WTC11 (cell line): ENCODE data around the gene FXN. TPM values are rescaled to one million over a fixed set of nuclear protein-coding genes. Genes with fewer than 3 reads are reported as not detected.

Source experiments
- ATAC-seq: fragments of 200-7000 bp; cut with Tn5 transposase; 2 replicates; pipeline ENCODE4 v1.10.0; 2021; ENCODE audit warnings: mild to moderate bottlenecking, moderate library complexity
- CTCF ChIA-PET: fragments of 300-600 bp; sonication (Branson Sonifier 250); formaldehyde crosslinking; loops from one replicate; lab custom pipeline; 2021; ENCODE audit warnings: antibody characterized with exemption; lab: Charles Lee
- POLR2A ChIA-PET: fragments of 350-600 bp; sonication (Branson Sonifier 250); formaldehyde crosslinking; loops from one replicate; lab custom pipeline; 2021; ENCODE audit warnings: antibody characterized with exemption; lab: Charles Lee
- DNase-seq: peaks from one replicate; pipeline ENCODE4 v3.0.0; 2021; ENCODE audit warnings: low spot score
- H3K27ac Mint-ChIP-seq: 2 replicates; pipeline ENCODE4 v1.8.0; 2021; ENCODE audit warnings: mixed read lengths
- H3K27me3 Mint-ChIP-seq: 2 replicates; pipeline ENCODE4 v1.8.0; 2021; ENCODE audit warnings: low read depth, mild to moderate bottlenecking, moderate library complexity, mixed read lengths
- H3K36me3 Mint-ChIP-seq: 2 replicates; pipeline ENCODE4 v1.8.0; 2021; ENCODE audit warnings: mixed read lengths
- H3K4me1 Mint-ChIP-seq: 2 replicates; pipeline ENCODE4 v1.8.0; 2022; ENCODE audit warnings: mixed read lengths
- H3K4me3 Mint-ChIP-seq: 2 replicates; pipeline ENCODE4 v1.8.0; 2021; ENCODE audit warnings: mild to moderate bottlenecking, moderate library complexity, mixed read lengths
- H3K9me3 Mint-ChIP-seq: 2 replicates; pipeline ENCODE4 v1.8.0; 2021; ENCODE audit warnings: mixed read lengths
- AFF4 ChIP-seq: sonication (generic); formaldehyde crosslinking; IDR thresholded peaks from 2 replicates; pipeline ENCODE4 v1.8.1; 2023; ENCODE audit warnings: mild to moderate bottlenecking, missing genetic modification reagents, borderline replicate concordance
- ATF2 ChIP-seq: sonication (generic); formaldehyde crosslinking; IDR thresholded peaks from 2 replicates; pipeline ENCODE4 v1.8.1; 2022; ENCODE audit warnings: low read depth, missing genetic modification reagents, borderline replicate concordance
- ELF4 ChIP-seq: sonication (generic); formaldehyde crosslinking; IDR thresholded peaks from 2 replicates; pipeline ENCODE4 v1.8.1; 2022; ENCODE audit warnings: low read depth, mild to moderate bottlenecking, moderate library complexity, missing genetic modification reagents
- ETV6 ChIP-seq: sonication (generic); formaldehyde crosslinking; IDR thresholded peaks from 2 replicates; pipeline ENCODE4 v1.8.1; 2022; ENCODE audit warnings: mild to moderate bottlenecking, missing genetic modification reagents
- FOXJ3 ChIP-seq: sonication (generic); formaldehyde crosslinking; IDR thresholded peaks from 2 replicates; pipeline ENCODE4 v1.9.0; 2021; ENCODE audit warnings: missing genetic modification reagents, mild to moderate bottlenecking, borderline replicate concordance
- FOXP1 ChIP-seq: sonication (generic); formaldehyde crosslinking; IDR thresholded peaks from 2 replicates; pipeline ENCODE4 v1.8.0; 2022; ENCODE audit warnings: missing genetic modification reagents, mild to moderate bottlenecking, moderate library complexity, borderline replicate concordance
- GABPB1 ChIP-seq: sonication (generic); formaldehyde crosslinking; IDR thresholded peaks from 2 replicates; pipeline ENCODE4 v1.8.1; 2023; ENCODE audit warnings: mild to moderate bottlenecking, missing genetic modification reagents
- IRF2 ChIP-seq: sonication (generic); formaldehyde crosslinking; IDR thresholded peaks from 2 replicates; pipeline ENCODE4 v1.8.0; 2022; ENCODE audit warnings: low read depth, missing genetic modification reagents, borderline replicate concordance
- MAX ChIP-seq: sonication (generic); formaldehyde crosslinking; IDR thresholded peaks from 2 replicates; pipeline ENCODE4 v1.8.0; 2022; ENCODE audit warnings: mild to moderate bottlenecking, missing genetic modification reagents
- NR2C2 ChIP-seq: sonication (generic); formaldehyde crosslinking; IDR thresholded peaks from 2 replicates; pipeline ENCODE4 v1.8.0; 2022; ENCODE audit warnings: mild to moderate bottlenecking, missing genetic modification reagents
- NR3C1 ChIP-seq: sonication (generic); formaldehyde crosslinking; conservative IDR thresholded peaks from 2 replicates; pipeline ENCODE4 v1.8.1; 2023; ENCODE audit warnings: low read depth, mild to moderate bottlenecking, missing genetic modification reagents
- PRRX2 ChIP-seq: fragments of 250-450 bp; sonication (Bioruptor Pico); IDR thresholded peaks from 2 replicates; pipeline ENCODE4 v1.8.0; 2021; ENCODE audit warnings: mild to moderate bottlenecking
- TCF7 ChIP-seq: sonication (generic); formaldehyde crosslinking; IDR thresholded peaks from 2 replicates; pipeline ENCODE4 v1.8.0; 2022; ENCODE audit warnings: mild to moderate bottlenecking, low read depth, missing genetic modification reagents, moderate library complexity
- TP53 ChIP-seq: sonication (generic); formaldehyde crosslinking; IDR thresholded peaks from 2 replicates; pipeline ENCODE4 v1.8.1; 2023; ENCODE audit warnings: mild to moderate bottlenecking, missing genetic modification reagents
- USF2 ChIP-seq: sonication (generic); formaldehyde crosslinking; IDR thresholded peaks from 2 replicates; pipeline ENCODE4 v1.8.1; 2023; ENCODE audit warnings: mild to moderate bottlenecking, missing genetic modification reagents, moderate library complexity
- ZNF121 ChIP-seq: sonication (generic); formaldehyde crosslinking; IDR thresholded peaks from 2 replicates; pipeline ENCODE4 v1.8.0; 2023; ENCODE audit warnings: missing genetic modification reagents
- ZNF396 ChIP-seq: fragments of 250-450 bp; sonication (Bioruptor Pico); IDR thresholded peaks from 2 replicates; pipeline ENCODE4 v1.8.0; 2021; ENCODE audit warnings: mild to moderate bottlenecking, moderate library complexity, borderline replicate concordance
- ZSCAN18 ChIP-seq: fragments of 250-450 bp; sonication (Bioruptor Pico); IDR thresholded peaks from 2 replicates; pipeline ENCODE4 v2.1.2; 2022; ENCODE audit warnings: mild to moderate bottlenecking, moderate library complexity
- total RNA-seq: library from RNA; stranded (reverse); gene quantifications from 3 replicates; pipeline ENCODE4 v1.2.3, GENCODE V29; 2021
- TF ChIP-seq, protein P1 (sequence below): fragments of 250-450 bp; sonication (Bioruptor Pico); IDR thresholded peaks from 2 replicates; pipeline ENCODE4 v1.8.0; 2021; ENCODE audit warnings: mild to moderate bottlenecking

The FXN gene
- total RNA-seq, 1 experiment from 2014 or later = 30.6 TPM

DNA sequence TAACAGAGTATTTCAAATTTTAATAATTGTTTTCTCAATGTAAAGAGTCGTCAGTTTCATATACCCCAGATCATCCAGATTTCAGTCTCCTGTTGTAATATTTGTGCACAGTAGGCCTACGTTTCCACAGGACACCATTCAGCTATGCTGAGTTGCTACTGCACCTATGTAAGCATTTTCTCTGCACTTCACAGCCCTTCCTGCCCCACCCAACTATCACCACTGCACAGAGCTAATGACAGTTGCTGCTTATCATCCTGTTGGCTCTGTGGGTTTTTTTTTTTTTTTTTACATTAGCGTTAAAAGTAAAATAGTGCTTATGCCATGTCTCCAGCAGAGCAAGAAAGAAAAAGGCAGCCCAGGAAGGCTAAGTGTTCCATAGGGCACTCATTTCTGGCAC is 15.7 kb upstream of the FXN start:
- Mint-ChIP-seq H3K27me3 (no peaks in the 10 kb centered on the region), H3K36me3 (no peaks in the 10 kb centered on the region), H3K27ac (no peak overlapping the region), H3K4me1 (peaks cover 33% of the 10 kb centered on the region), H3K9me3 (no peaks in the 10 kb centered on the region), H3K4me3 (no peak overlapping the region)
- TF ChIP-seq AFF4 = no peak
- no peak for TF ChIP-seq NR3C1 (CRISPR knock-in tag)
- no peak for TF ChIP-seq MAX (CRISPR knock-in tag)
- TF ChIP-seq ZSCAN18 (CRISPR knock-in tag) = no peak
- no peak for TF ChIP-seq NR2C2 (CRISPR knock-in tag)
- TF ChIP-seq ATF2 = no peak
- no peak for TF ChIP-seq TP53 (CRISPR knock-in tag)
- TF ChIP-seq USF2 (CRISPR knock-in tag) = no peak
- no peak for TF ChIP-seq GABPB1
- TF ChIP-seq TCF7 = no peak
- TF ChIP-seq ELF4 (CRISPR knock-in tag) = no peak
- TF ChIP-seq, protein P1, sequence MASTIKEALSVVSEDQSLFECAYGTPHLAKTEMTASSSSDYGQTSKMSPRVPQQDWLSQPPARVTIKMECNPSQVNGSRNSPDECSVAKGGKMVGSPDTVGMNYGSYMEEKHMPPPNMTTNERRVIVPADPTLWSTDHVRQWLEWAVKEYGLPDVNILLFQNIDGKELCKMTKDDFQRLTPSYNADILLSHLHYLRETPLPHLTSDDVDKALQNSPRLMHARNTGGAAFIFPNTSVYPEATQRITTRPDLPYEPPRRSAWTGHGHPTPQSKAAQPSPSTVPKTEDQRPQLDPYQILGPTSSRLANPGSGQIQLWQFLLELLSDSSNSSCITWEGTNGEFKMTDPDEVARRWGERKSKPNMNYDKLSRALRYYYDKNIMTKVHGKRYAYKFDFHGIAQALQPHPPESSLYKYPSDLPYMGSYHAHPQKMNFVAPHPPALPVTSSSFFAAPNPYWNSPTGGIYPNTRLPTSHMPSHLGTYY (CRISPR knock-in tag) = no peak
- no peak for TF ChIP-seq FOXJ3 (CRISPR knock-in tag)
- TF ChIP-seq ZNF396 (CRISPR knock-in tag) = no peak
- no peak for TF ChIP-seq FOXP1
- TF ChIP-seq IRF2 (CRISPR knock-in tag) = no peak
- TF ChIP-seq PRRX2 (CRISPR knock-in tag) = no peak
- TF ChIP-seq ETV6 = no peak
- TF ChIP-seq ZNF121 (CRISPR knock-in tag) = no peak
- ATAC-seq (no peak), DNase-seq (no peak)
- ChIA-PET CTCF (interaction anchor here (0.8 to 1.9 kb wide), 2 partner anchors 15 to 323 kb away, joined by 4 to 5 read pairs; partner anchors contain the start of gene FXN), POLR2A (no interaction called here)
